Pancreas (tissue), 10 donors: ENCODE results near the gene EFTUD2. TPM values are rescaled to one million over a fixed set of nuclear protein-coding genes. Genes with fewer than 3 reads are reported as not detected.

Experiments
- ATAC-seq, 4 donors: fragments of 200-7000 bp; cut with Tn5 transposase; one replicate each; pipeline versions ENCODE4 v1.8.0 to v1.9.1; 2020; ENCODE audit warnings: mild to moderate bottlenecking in 4 of 4, moderate library complexity in 4 of 4
- DNase-seq, 6 donors: peaks; one replicate each; pipeline ENCODE4 v3.0.0-alpha.2; 2020
- FAIRE-seq: peaks from 2 replicates; lab custom pipeline; 2012; peaks lifted over from hg19 to GRCh38; lab: Jason Lieb, UNC
- H3K27ac ChIP-seq, 4 donors: fragments of 200-600 bp; sonication (generic); 1 replicate in 3 of 4; 2 replicates in 1 of 4; pipeline versions ENCODE4 v1.5.0 to v1.8.0; 2020
- H3K27me3 ChIP-seq, 4 donors: fragments of 200-600 bp; one replicate each; pipeline ENCODE4 v1.8.0; 2021
- H3K36me3 ChIP-seq, 3 donors: fragments of 200-600 bp; sonication (generic) in 1 of 3; one replicate each; pipeline versions ENCODE4 v1.5.0 to v1.8.0; 2020 to 2021
- H3K4me1 ChIP-seq, 3 donors: fragments of 200-600 bp; one replicate each; pipeline ENCODE4 v1.8.0; 2021
- H3K4me3 ChIP-seq, 4 donors: fragments of 200-600 bp; sonication (generic) in 2 of 4; one replicate each; pipeline versions ENCODE4 v1.5.0 to v1.8.0; 2020 to 2021
- H3K9me3 ChIP-seq, 4 donors: fragments of 200-600 bp; one replicate each; pipeline ENCODE4 v1.8.0; 2021
- CTCF ChIP-seq, 4 donors: fragments of 200-600 bp; sonication (generic) in 3 of 4; IDR thresholded peaks; one replicate each; pipeline versions ENCODE4 v1.5.0 to v1.8.0; 2021; ENCODE audit warnings: antibody characterized with exemption in 4 of 4
- WGBS, 2 donors: extraction: QIAGEN DNeasy Blood & Tissue Kit; methylation state at CpG; one replicate each; pipeline ENCODE4 v1.1.7; 2013; 5-methylcytosine and 5-hydroxymethylcytosine counted together
- intact Hi-C, 3 donors: fragments of 100-400 bp; cut with DNase I; formaldehyde crosslinking; loops; one replicate each; pipeline versions ENCODE4 v1.11.1 to v1.14.2; 2022
- polyA plus RNA-seq, 2 donors: library from polyadenylated mRNA; stranded (reverse); fragments of 200-250 nt; gene quantifications; one replicate each; pipeline ENCODE4 v1.2.3, GENCODE V29; 2013
- total RNA-seq, 6 donors: library from RNA; stranded (reverse); fragmentation: NEBNext Ultra II Directional in 4 of 6; extraction: Animal tissue kit (Norgen Biotek cat#: 25700) in 4 of 6; gene quantifications; one replicate each; pipeline versions ENCODE4 v1.2.1 to v1.2.4, GENCODE V29; 2021 to 2023
- donor health status: healthy with polysubstance abuse.
- donor health status: DM: no; HTN: no; CAD: no; lungs with moderate emphysema.
- donor health status: DM: no; HTN: no; CAD: no.
- donor health status: control.
- donor health status: control.
- donor health status: Bipolar disorder and iron deficiency.
- donor health status: DM: yes; HTN: yes; CAD: no.
- donor health status: DM: no; HTN: no; CAD: no.
- donor health status: DM: no; HTN: no; CAD: no.
- donor health status: DM: yes; HTN: yes; CAD: no.

EFTUD2 gene
- total and polyA plus RNA-seq, 8 donors: 18.8 to 42.7 (median 33.5) TPM

DNA sequence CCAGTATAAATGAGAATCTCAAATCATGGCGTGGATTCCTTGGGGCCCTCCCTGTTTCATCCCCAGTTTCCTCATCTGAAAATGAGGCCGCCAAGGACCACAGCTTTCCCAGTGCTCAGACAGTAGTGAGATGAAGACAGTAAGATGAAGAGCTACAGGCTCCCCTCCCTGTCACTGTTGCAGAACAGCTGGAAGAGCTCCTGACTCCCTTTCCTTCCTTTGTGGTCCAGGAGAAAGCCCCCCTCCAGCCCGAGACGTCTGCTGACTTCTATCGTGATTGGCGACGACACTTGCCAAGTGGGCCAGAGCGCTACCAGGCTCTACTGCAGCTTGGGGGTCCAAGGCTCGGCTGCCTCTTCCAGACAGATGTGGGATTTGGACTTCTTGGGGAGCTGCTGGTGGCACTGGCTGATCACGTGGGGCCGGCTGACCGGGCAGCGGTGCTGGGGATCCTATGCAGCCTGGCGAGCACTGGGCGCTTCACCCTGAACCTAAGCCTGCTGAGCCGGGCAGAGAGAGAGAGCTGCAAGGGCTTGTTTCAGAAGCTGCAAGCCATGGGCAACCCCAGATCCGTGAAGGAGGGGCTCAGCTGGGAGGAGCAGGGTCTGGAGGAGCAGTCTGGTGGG, 3.0 kb upstream of the EFTUD2 start:
- DNase-seq: peak in 1 of 6 donors; percentile 56
- Histone ChIP-seq H3K27me3 (no peaks in the 10 kb centered on the region), H3K4me3 (no peak overlapping the region), H3K27ac (no peak overlapping the region), H3K9me3 (no peaks in the 10 kb centered on the region), H3K4me1 (peaks cover 0 to 17% (median 5%) of the 10 kb centered on the region in 3 donors), H3K36me3 (no peaks in the 10 kb centered on the region)
- no peak for ATAC-seq
- no peak for TF ChIP-seq CTCF (IDR thresholded peaks at IDR 0.05)
- intact Hi-C loops: no loop called here
- WGBS, 2 donors: 80 to 87% methylated on average over 17 of the region's 17 CpGs
- FAIRE-seq: no peak

DNA sequence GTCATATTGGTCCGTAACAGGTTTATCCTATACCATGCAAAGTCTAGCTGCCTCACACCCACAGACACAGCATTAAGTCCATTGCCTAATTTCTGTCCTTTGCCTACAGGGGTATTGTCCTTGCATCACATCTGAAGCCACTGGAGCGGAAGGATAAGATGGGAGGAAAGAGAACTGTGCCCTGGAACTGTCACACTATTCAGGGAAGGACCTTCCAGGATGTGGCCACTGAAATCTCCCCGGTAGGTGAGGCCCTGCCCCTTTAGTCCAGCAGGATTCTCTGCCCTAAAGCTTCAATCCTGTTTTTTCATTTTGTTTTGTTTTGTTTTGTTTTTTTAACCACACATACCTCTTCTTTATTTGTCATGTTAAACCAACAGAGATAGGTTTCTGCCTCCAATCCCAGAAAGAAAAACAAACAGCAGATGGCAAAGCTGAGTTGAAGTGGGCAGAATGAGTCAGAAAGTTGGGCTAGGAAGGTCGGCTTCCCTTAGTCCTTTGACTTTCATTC, 2.2 kb upstream of the EFTUD2 start:
- Histone ChIP-seq H3K4me1 (peaks cover 0 to 19% (median 5%) of the 10 kb centered on the region in 3 donors), H3K36me3 (no peaks in the 10 kb centered on the region), H3K27ac (no peak overlapping the region), H3K4me3 (no peak overlapping the region), H3K9me3 (no peaks in the 10 kb centered on the region), H3K27me3 (no peaks in the 10 kb centered on the region)
- DNase-seq: no peak
- TF ChIP-seq CTCF (IDR thresholded peaks at IDR 0.05): no peak
- 71 to 78% methylated on average over 4 of the region's 4 CpGs for WGBS, 2 donors
- intact Hi-C loops: no loop called here
- no peak for FAIRE-seq
- no peak for ATAC-seq

DNA sequence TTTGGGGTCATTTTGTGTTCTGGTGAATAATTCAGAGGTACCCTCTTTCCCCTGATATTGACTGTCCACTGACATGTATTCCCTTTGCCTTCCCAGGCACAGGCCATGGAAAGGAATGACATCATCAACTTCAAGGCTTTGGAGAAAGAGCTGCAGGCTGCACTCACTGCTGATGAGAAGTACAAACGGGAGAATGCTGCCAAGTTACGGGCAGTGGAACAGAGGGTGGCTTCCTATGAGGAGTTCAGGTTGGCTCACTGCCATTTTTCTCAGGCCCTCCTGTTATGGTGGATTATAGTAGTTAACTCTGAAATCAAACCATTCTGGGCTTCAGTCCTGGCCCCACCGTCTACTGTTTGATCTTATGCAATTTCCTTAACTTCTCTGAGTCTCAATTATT, 1.6 kb upstream of the EFTUD2 start:
- intact Hi-C loops: no loop called here
- peak in 1 of 6 donors; percentile 14 for DNase-seq
- H3K4me3 ChIP-seq: no peak overlapping the region
- peaks cover 0 to 19% (median 5%) of the 10 kb centered on the region in 3 donors for H3K4me1 ChIP-seq
- H3K27ac ChIP-seq: no peak overlapping the region
- 26 to 28% methylated on average over 3 of the region's 3 CpGs for WGBS, 2 donors
- H3K27me3 ChIP-seq: no peaks in the 10 kb centered on the region
- no peak for ATAC-seq
- H3K36me3 ChIP-seq: no peaks in the 10 kb centered on the region
- TF ChIP-seq CTCF (IDR thresholded peaks at IDR 0.05): no peak
- FAIRE-seq: no peak
- H3K9me3 ChIP-seq: no peaks in the 10 kb centered on the region

DNA sequence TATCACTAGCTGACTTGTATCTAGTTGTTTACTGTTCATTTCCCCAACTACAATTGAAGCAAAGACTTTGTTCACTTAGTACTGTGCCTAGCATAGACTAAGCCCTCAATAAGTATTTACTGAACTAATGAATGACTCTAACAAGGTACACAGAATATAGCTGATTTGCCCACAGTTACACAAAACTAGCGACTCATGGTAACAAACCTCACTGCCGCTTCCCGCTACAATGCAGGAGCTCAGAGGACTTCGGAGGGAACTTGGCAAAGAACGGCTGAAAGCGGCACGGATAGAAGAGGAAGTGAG, 524 bp downstream of the EFTUD2 start:
- H3K27ac ChIP-seq: peak overlapping the region; percentile 97 to 98 (median 98)
- WGBS, 2 donors: 0 to 1% methylated on average over 7 of the region's 7 CpGs
- DNase-seq (no peak), FAIRE-seq (no peak), ATAC-seq (no peak)
- H3K36me3 ChIP-seq: peaks cover 0 to 6% (median 0%) of the 10 kb centered on the region in 3 donors
- peak overlapping the region; percentile 67 to 75 (median 72) for H3K4me3 ChIP-seq
- intact Hi-C loops: no loop called here
- peaks cover 0 to 19% (median 5%) of the 10 kb centered on the region in 3 donors for H3K4me1 ChIP-seq
- H3K27me3 ChIP-seq: no peaks in the 10 kb centered on the region
- TF ChIP-seq CTCF (IDR thresholded peaks at IDR 0.05): no peak
- H3K9me3 ChIP-seq: no peaks in the 10 kb centered on the region

DNA sequence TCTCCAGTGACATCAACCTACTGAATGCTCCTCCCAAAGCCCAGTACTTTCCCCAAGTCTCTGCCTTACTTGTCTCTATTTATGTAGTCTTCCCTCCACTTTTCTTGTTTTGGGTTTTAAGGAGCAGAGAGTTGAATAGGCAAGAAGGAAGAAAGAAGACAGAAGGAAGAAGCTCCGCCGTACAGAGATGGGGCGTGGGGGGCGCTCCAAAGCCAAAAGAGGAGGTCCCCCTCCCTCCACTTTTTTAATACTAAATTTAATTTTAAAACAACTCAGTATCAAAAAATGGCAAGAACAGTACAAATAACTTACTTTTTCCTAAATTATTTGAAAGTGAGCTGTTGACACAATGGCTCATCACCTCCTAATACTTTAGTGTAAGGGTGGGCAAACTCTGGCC, 4.6 kb downstream of the EFTUD2 start:
- H3K36me3 ChIP-seq: peaks cover 0 to 15% (median 7%) of the 10 kb centered on the region in 3 donors
- DNase-seq (no peak), ATAC-seq (no peak), FAIRE-seq (no peak)
- no peaks in the 10 kb centered on the region for H3K27me3 ChIP-seq
- no peak for TF ChIP-seq CTCF (IDR thresholded peaks at IDR 0.05)
- peaks cover 0 to 15% (median 5%) of the 10 kb centered on the region in 3 donors for H3K4me1 ChIP-seq
- intact Hi-C loops: no loop called here
- no peak overlapping the region for H3K4me3 ChIP-seq
- 90 to 97% methylated on average over 4 of the region's 4 CpGs for WGBS, 2 donors
- H3K9me3 ChIP-seq: no peaks in the 10 kb centered on the region
- H3K27ac ChIP-seq: no peak overlapping the region
